Caco-2 (cell line): ENCODE results near the gene RPL22. TPM values are rescaled to one million over a fixed set of nuclear protein-coding genes. Genes with fewer than 3 reads are reported as not detected.

Experiments used
- BruUV-seq: library from RNA; stranded (reverse); fragments of 400-500 nt; replicated peaks from 2 replicates; lab custom pipeline; 2021; lab: Mats Ljungman, UMichigan
- CTCF ChIA-PET: fragments of 300-600 bp; sonication (Branson Sonifier 250); formaldehyde crosslinking; loops from one replicate; lab custom pipeline; 2022; ENCODE audit warnings: antibody characterized with exemption; lab: Charles Lee
- POLR2A ChIA-PET: fragments of 300-600 bp; sonication (Branson Sonifier 250); formaldehyde crosslinking; loops from one replicate; lab custom pipeline; 2022; ENCODE audit warnings: antibody characterized with exemption; lab: Charles Lee
- DNase-seq, 2 experiments: peaks; one replicate each; pipeline versions ENCODE4 v3.0.0 to v3.0.0-alpha.2; 2020 to 2022
- H3K27me3 ChIP-seq: replicated peaks from 2 replicates; pipeline ENCODE4 v1.6.0; 2011; ENCODE audit warnings: low read length; ENCODE audit not compliant: control insufficient read depth, insufficient read depth
- H3K36me3 ChIP-seq: 2 replicates; pipeline ENCODE4 v1.5.1; 2011; ENCODE audit warnings: low read length; ENCODE audit not compliant: control insufficient read depth, insufficient read depth
- H3K4me1 ChIP-seq: fragments of 250-450 bp; sonication (Bioruptor Pico); 2 replicates; pipeline ENCODE4 v1.5.1; 2020; ENCODE audit warnings: mild to moderate bottlenecking
- H3K4me3 ChIP-seq: 2 replicates; pipeline ENCODE4 v1.5.1; 2011; ENCODE audit warnings: low read depth, mild to moderate bottlenecking, control low read depth, low read length
- H3K9me3 ChIP-seq: fragments of 250-450 bp; sonication (Bioruptor Pico); 2 replicates; pipeline ENCODE4 v1.5.1; 2020; ENCODE audit warnings: mild to moderate bottlenecking, moderate library complexity
- H3K27ac Mint-ChIP-seq: one replicate; pipeline ENCODE4 v1.8.0; 2022; ENCODE audit warnings: mixed read lengths; ENCODE audit not compliant: unreplicated experiment
- H3K27me3 Mint-ChIP-seq: one replicate; pipeline ENCODE4 v1.8.0; 2022; ENCODE audit warnings: mixed read lengths; ENCODE audit not compliant: insufficient read depth, unreplicated experiment
- H3K36me3 Mint-ChIP-seq: one replicate; pipeline ENCODE4 v1.8.0; 2022; ENCODE audit warnings: mild to moderate bottlenecking, mixed read lengths; ENCODE audit not compliant: insufficient read depth, unreplicated experiment
- H3K4me1 Mint-ChIP-seq: one replicate; pipeline ENCODE4 v1.8.0; 2022; ENCODE audit warnings: low read depth, mixed read lengths; ENCODE audit not compliant: unreplicated experiment
- H3K4me3 Mint-ChIP-seq: one replicate; pipeline ENCODE4 v1.8.0; 2022; ENCODE audit warnings: mild to moderate bottlenecking, moderate library complexity, mixed read lengths; ENCODE audit not compliant: unreplicated experiment
- H3K9me3 Mint-ChIP-seq: one replicate; pipeline ENCODE4 v1.8.0; 2022; ENCODE audit warnings: mixed read lengths; ENCODE audit not compliant: unreplicated experiment
- CTCF ChIP-seq, 2 experiments: fragments of 200-600 bp in 1 of 2; IDR thresholded peaks; 1 replicate in 1 of 2; 2 replicates in 1 of 2; pipeline versions ENCODE4 v1.5.1 to v1.8.0; 2011 to 2022; ENCODE audit warnings: antibody characterized with exemption in 1 of 2, control low read depth in 1 of 2, inconsistent platforms in 1 of 2, low read depth in 1 of 2, low read length in 1 of 2, mild to moderate bottlenecking in 1 of 2, moderate library complexity in 1 of 2; ENCODE audit not compliant: insufficient read depth in 1 of 2, severe bottlenecking in 1 of 2, unreplicated experiment in 1 of 2
- intact Hi-C: fragments of 100-400 bp; cut with micrococcal nuclease; formaldehyde crosslinking; loops from one replicate; pipeline ENCODE4 v1.10.0; 2022; ENCODE audit not compliant: unreplicated experiment
- total RNA-seq: library from RNA; stranded (reverse); gene quantifications from 2 replicates; pipeline ENCODE4 v1.2.3, GENCODE V29; 2022

The RPL22 gene
- total RNA-seq, 1 experiment from 2014 or later: 406 TPM

GRCh38 chr1:6245869-6246496 is 46.6 kb upstream of the RPL22 start:
- peak; percentile 56 to 58 for DNase-seq
- Mint-ChIP-seq H3K4me3 (peak overlapping the region; percentile 62), H3K36me3 (peaks cover 5% of the 10 kb centered on the region), H3K27me3 (peaks cover 7% of the 10 kb centered on the region), H3K4me1 (peaks cover 5% of the 10 kb centered on the region), H3K9me3 (no peaks in the 10 kb centered on the region), H3K27ac (no peak overlapping the region)
- Histone ChIP-seq H3K36me3 (no peaks in the 10 kb centered on the region), H3K9me3 (no peaks in the 10 kb centered on the region), H3K4me3 (peak overlapping the region; percentile 36), H3K27me3 (no peaks in the 10 kb centered on the region), H3K4me1 (0 out of 2 replicates have a peak, but pooled peaks cover 10% of the 10 kb centered on the region)
- TF ChIP-seq CTCF (IDR thresholded peaks at IDR 0.05; ENCODE audit: insufficient read depth in 1 of 2, low read depth in 1 of 2, low read length in 1 of 2, severe bottlenecking in 1 of 2, unreplicated experiment in 1 of 2): no peak
- ChIA-PET POLR2A (interaction anchor here (0.6 kb wide), 1 partner anchor 159 kb away, joined by 10 read pairs; no protein-coding TSS in a partner anchor), CTCF (interaction anchor here (0.6 to 1.7 kb wide), 9 partner anchors 11 to 193 kb away, joined by 3 to 15 read pairs (median 4); no protein-coding TSS in a partner anchor)
- no TSS peak for BruUV-seq
- intact Hi-C loops: loop anchor here (1.0 to 5.0 kb wide), 5 partner anchors 97 to 246 kb away; partner anchors contain the start of gene PLEKHG5

GRCh38 chr1:6245086-6245868 is 45.9 kb upstream of the RPL22 start:
- Mint-ChIP-seq H3K27ac (no peak overlapping the region), H3K27me3 (peaks cover 7% of the 10 kb centered on the region), H3K36me3 (peaks cover 5% of the 10 kb centered on the region), H3K4me1 (peaks cover 5% of the 10 kb centered on the region), H3K9me3 (no peaks in the 10 kb centered on the region), H3K4me3 (peak overlapping the region; percentile 62)
- peak overlapping the region; percentile 36 for H3K4me3 ChIP-seq
- 0 out of 2 replicates have a peak, but pooled peaks cover 10% of the 10 kb centered on the region for H3K4me1 ChIP-seq
- intact Hi-C loops: loop anchor here (2.0 to 5.0 kb wide), 2 partner anchors 136 to 247 kb away; partner anchors contain the start of gene PLEKHG5
- DNase-seq: peak; percentile 65 to 86
- no peaks in the 10 kb centered on the region for H3K36me3 ChIP-seq
- BruUV-seq: no TSS peak
- H3K27me3 ChIP-seq: no peaks in the 10 kb centered on the region
- ChIA-PET CTCF (interaction anchor here (0.6 to 1.7 kb wide), 22 partner anchors 11 to 726 kb away, joined by 3 to 15 read pairs (median 4); partner anchors contain the start of genes ACOT7 and RNF207), POLR2A (interaction anchor here (0.6 to 1.0 kb wide), 2 partner anchors 9 to 160 kb away, joined by 4 to 10 read pairs; partner anchors contain the start of gene ICMT)
- no peaks in the 10 kb centered on the region for H3K9me3 ChIP-seq
- peak; percentile 66 to 88 for TF ChIP-seq CTCF (IDR thresholded peaks at IDR 0.05; ENCODE audit: insufficient read depth in 1 of 2, low read depth in 1 of 2, low read length in 1 of 2, severe bottlenecking in 1 of 2, unreplicated experiment in 1 of 2)
